ENCODE data around the gene PARD6B.

- TF ChIP-seq, protein P1, sequence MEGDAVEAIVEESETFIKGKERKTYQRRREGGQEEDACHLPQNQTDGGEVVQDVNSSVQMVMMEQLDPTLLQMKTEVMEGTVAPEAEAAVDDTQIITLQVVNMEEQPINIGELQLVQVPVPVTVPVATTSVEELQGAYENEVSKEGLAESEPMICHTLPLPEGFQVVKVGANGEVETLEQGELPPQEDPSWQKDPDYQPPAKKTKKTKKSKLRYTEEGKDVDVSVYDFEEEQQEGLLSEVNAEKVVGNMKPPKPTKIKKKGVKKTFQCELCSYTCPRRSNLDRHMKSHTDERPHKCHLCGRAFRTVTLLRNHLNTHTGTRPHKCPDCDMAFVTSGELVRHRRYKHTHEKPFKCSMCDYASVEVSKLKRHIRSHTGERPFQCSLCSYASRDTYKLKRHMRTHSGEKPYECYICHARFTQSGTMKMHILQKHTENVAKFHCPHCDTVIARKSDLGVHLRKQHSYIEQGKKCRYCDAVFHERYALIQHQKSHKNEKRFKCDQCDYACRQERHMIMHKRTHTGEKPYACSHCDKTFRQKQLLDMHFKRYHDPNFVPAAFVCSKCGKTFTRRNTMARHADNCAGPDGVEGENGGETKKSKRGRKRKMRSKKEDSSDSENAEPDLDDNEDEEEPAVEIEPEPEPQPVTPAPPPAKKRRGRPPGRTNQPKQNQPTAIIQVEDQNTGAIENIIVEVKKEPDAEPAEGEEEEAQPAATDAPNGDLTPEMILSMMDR (IDR thresholded peaks at IDR 0.05; ENCODE audit: low read depth, low read length), result no peak
- no peak for TF ChIP-seq EZH2phosphoT487 (IDR thresholded peaks at IDR 0.05; ENCODE audit: low read depth)
These were observed 4.4 kb downstream of the PARD6B start for GRCh38 chr20:50735813-50736212.

Measured in OCI-LY3 (cell line).